ENCODE measurements around the gene SEC14L5.

The SEC14L5 gene

GRCh38 chr16:4987250-4987579, 29.1 kb downstream of the SEC14L5 start:
- no peak for DNase-seq (ENCODE audit: low read depth)

GRCh38 chr16:4987580-4988374, 29.6 kb downstream of the SEC14L5 start:
- no peak for DNase-seq (ENCODE audit: low read depth)

- no peak for DNase-seq (ENCODE audit: low read depth)
Observed at GRCh38 chr16:4988647-4989046, 30.5 kb downstream of the SEC14L5 start.

- DNase-seq (ENCODE audit: low read depth), result no peak
Observed at GRCh38 chr16:4989391-4990006, 31.4 kb downstream of the SEC14L5 start.

- DNase-seq (ENCODE audit: low read depth), result no peak
Observed at GRCh38 chr16:4990415-4990814, 32.3 kb downstream of the SEC14L5 start.

- DNase-seq (ENCODE audit: low read depth), result no peak
Observed at GRCh38 chr16:4991754-4992153, 33.6 kb downstream of the SEC14L5 start.

- no peak for DNase-seq (ENCODE audit: low read depth)
Observed at GRCh38 chr16:4994719-4995434, 36.7 kb downstream of the SEC14L5 start.

GRCh38 chr16:5000573-5001001, 42.5 kb downstream of the SEC14L5 start:
- DNase-seq (ENCODE audit: low read depth), result no peak

GRCh38 chr16:5001571-5001970, 43.4 kb downstream of the SEC14L5 start:
- DNase-seq (ENCODE audit: low read depth), result no peak

GRCh38 chr16:5001986-5002385, 43.9 kb downstream of the SEC14L5 start:
- DNase-seq (ENCODE audit: low read depth), result no peak

- no peak for DNase-seq (ENCODE audit: low read depth)
Observed at GRCh38 chr16:5002699-5003143, 44.6 kb downstream of the SEC14L5 start.

GRCh38 chr16:5003211-5003610, 45.1 kb downstream of the SEC14L5 start:
- DNase-seq (ENCODE audit: low read depth), result no peak

- no peak for DNase-seq (ENCODE audit: low read depth)
Observed at GRCh38 chr16:5003828-5004227, 45.7 kb downstream of the SEC14L5 start.

- DNase-seq (ENCODE audit: low read depth), result no peak
Observed at GRCh38 chr16:5004311-5004710, 46.2 kb downstream of the SEC14L5 start.

- DNase-seq (ENCODE audit: low read depth), result no peak
Observed at GRCh38 chr16:5005916-5006315, 47.8 kb downstream of the SEC14L5 start.

- DNase-seq (ENCODE audit: low read depth), result no peak
Observed at GRCh38 chr16:5006348-5007193, 48.4 kb downstream of the SEC14L5 start.

- DNase-seq (ENCODE audit: low read depth), result no peak
Observed at GRCh38 chr16:5007256-5007655, 49.1 kb downstream of the SEC14L5 start.

- DNase-seq (ENCODE audit: low read depth), result no peak
Observed at GRCh38 chr16:5008311-5008731, 50.2 kb downstream of the SEC14L5 start.

- no peak for DNase-seq (ENCODE audit: low read depth)
Observed at GRCh38 chr16:5010576-5011329, 52.6 kb downstream of the SEC14L5 start.

- no peak for DNase-seq (ENCODE audit: low read depth)
Observed at GRCh38 chr16:5011637-5012036, 53.5 kb downstream of the SEC14L5 start.

GRCh38 chr16:5012887-5013286, 54.8 kb downstream of the SEC14L5 start:
- no peak for DNase-seq (ENCODE audit: low read depth)

All from stimulated activated CD8-positive, alpha-beta memory T cell treated with anti-CD3 and anti-CD28 coated beads, Interleukin-4, amount 100 ng/mL, for 24 hours (primary cell).